Measurements from ENCODE around the gene CFHR2.
A peak's percentile ranks its signal among the peaks of the same experiment; 100 is the strongest.
"Not testable (repeated sequence)": the region's sequence is repeated elsewhere in the genome, so short reads cannot be mapped to it uniquely, and the experiment has no call there.

The CFHR2 gene

DNA sequence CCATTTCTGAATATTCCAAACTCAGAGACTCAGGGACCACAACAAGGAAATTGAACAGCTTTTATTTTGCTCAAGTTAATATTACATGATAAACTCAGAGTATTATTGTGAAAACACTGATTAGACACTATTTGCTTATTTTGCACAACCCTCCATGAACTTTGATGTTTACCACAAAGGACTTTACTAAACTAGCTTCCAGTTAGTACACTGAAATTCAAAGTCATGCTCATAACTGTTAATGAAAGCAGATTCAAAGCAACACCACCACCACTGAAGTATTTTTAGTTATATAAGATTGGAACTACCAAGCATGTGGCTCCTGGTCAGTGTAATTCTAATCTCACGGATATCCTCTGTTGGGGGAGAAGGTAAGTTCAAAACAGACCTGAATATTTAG lies at the start of gene CFHR2:
TSS of gene CFHR2 (plus strand) at position 171 of the 400 bp plus-strand sequence. CDS start at position 314, 143 bp downstream.
- H3K4me3 Mint-ChIP-seq; H3K27me3 Mint-ChIP-seq (ENCODE audit: low read depth); H3K36me3 Mint-ChIP-seq (ENCODE audit: low read depth); H3K9me3 Mint-ChIP-seq; H3K27ac Mint-ChIP-seq; H3K4me1 Mint-ChIP-seq: not testable (repeated sequence)

DNA sequence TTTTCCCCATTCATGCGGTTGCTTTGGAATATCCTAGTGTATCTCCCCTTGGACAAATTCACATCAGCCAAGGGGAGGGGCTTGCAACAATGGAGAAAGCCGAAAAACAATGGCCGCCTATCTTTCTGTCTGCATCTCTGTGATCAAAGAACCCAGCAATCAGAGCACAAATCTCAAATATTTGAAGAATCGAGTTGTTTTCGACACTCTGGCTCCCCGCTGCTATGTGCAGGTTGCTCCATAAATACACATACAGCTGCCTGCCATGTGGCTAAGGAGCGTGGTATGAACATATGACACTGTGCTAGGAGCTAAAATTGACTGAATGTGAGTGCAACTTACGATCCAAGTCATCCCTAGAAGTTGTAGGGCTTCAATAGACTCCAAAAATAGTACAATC lies 47.2 kb upstream of the CFHR2 start:
- H3K4me1 Mint-ChIP-seq: no peaks in the 10 kb centered on the region
- no peak overlapping the region for H3K4me3 Mint-ChIP-seq
- H3K27ac Mint-ChIP-seq: no peak overlapping the region
- H3K36me3 Mint-ChIP-seq (ENCODE audit: low read depth): no peaks in the 10 kb centered on the region
- no peaks in the 10 kb centered on the region for H3K9me3 Mint-ChIP-seq
- no peaks in the 10 kb centered on the region for H3K27me3 Mint-ChIP-seq (ENCODE audit: low read depth)
- TF ChIP-seq, protein P1, sequence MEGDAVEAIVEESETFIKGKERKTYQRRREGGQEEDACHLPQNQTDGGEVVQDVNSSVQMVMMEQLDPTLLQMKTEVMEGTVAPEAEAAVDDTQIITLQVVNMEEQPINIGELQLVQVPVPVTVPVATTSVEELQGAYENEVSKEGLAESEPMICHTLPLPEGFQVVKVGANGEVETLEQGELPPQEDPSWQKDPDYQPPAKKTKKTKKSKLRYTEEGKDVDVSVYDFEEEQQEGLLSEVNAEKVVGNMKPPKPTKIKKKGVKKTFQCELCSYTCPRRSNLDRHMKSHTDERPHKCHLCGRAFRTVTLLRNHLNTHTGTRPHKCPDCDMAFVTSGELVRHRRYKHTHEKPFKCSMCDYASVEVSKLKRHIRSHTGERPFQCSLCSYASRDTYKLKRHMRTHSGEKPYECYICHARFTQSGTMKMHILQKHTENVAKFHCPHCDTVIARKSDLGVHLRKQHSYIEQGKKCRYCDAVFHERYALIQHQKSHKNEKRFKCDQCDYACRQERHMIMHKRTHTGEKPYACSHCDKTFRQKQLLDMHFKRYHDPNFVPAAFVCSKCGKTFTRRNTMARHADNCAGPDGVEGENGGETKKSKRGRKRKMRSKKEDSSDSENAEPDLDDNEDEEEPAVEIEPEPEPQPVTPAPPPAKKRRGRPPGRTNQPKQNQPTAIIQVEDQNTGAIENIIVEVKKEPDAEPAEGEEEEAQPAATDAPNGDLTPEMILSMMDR (IDR thresholded peaks at IDR 0.05; ENCODE audit: unreplicated experiment in 3 of 3): no peak

DNA sequence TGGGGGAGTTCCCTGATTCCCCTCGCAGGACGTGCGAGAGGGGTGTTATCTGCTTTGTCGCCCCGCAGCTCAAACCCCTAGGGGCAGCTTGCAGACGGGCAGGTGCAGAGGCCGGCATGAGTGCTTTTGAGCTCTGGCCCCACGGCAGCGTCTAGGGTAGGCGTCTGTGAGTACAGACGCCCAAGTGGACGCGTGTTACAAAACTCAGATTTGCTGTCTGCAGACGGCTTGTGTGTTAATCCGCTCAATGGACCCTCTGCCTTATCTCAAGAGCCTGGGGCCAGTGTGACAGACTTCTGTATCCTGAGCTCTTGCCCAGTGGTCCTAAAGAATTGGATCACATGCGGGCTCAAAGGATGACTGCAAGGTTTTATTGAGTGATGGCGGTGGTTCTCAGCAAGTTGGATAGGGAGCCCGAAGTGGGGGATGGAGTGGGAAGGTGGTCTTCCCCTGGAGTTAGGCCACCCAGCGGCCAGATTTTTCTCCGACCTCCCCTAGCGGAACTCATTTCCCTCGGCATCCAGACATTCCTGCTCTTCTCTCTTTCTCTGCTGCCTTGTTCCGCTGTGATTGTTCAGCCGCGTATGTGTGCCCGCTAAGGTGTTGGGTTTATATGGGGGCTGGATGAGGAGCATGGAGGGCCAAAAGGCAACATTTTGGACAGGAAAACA lies 46.2 kb upstream of the CFHR2 start:
- Mint-ChIP-seq H3K9me3 (no peaks in the 10 kb centered on the region), H3K36me3 (ENCODE audit: low read depth) (no peaks in the 10 kb centered on the region), H3K27ac (no peak overlapping the region), H3K27me3 (ENCODE audit: low read depth) (no peaks in the 10 kb centered on the region), H3K4me3 (no peak overlapping the region), H3K4me1 (no peaks in the 10 kb centered on the region)
- TF ChIP-seq, protein P1 (IDR thresholded peaks at IDR 0.05; ENCODE audit: unreplicated experiment in 3 of 3): no peak

- H3K27me3 Mint-ChIP-seq (ENCODE audit: low read depth): no peaks in the 10 kb centered on the region
- no peaks in the 10 kb centered on the region for H3K36me3 Mint-ChIP-seq (ENCODE audit: low read depth)
- H3K4me1 Mint-ChIP-seq: no peaks in the 10 kb centered on the region
- H3K4me3 Mint-ChIP-seq: no peak overlapping the region
- H3K9me3 Mint-ChIP-seq: no peaks in the 10 kb centered on the region
- no peak overlapping the region for H3K27ac Mint-ChIP-seq
- TF ChIP-seq, protein P1 (IDR thresholded peaks at IDR 0.05; ENCODE audit: unreplicated experiment in 3 of 3): peak in 1 of 3 experiments; percentile 15
Observed at GRCh38 chr1:196902344-196902743, 41.2 kb upstream of the CFHR2 start.

GRCh38 chr1:196910215-196910614 lies 33.3 kb upstream of the CFHR2 start:
- no peaks in the 10 kb centered on the region for H3K27me3 Mint-ChIP-seq (ENCODE audit: low read depth)
- TF ChIP-seq, protein P1 (IDR thresholded peaks at IDR 0.05; ENCODE audit: unreplicated experiment in 3 of 3): no peak
- H3K9me3 Mint-ChIP-seq: no peaks in the 10 kb centered on the region
- H3K4me1 Mint-ChIP-seq: no peaks in the 10 kb centered on the region
- H3K36me3 Mint-ChIP-seq (ENCODE audit: low read depth): no peaks in the 10 kb centered on the region
- H3K27ac Mint-ChIP-seq: no peak overlapping the region
- H3K4me3 Mint-ChIP-seq: no peak overlapping the region

DNA sequence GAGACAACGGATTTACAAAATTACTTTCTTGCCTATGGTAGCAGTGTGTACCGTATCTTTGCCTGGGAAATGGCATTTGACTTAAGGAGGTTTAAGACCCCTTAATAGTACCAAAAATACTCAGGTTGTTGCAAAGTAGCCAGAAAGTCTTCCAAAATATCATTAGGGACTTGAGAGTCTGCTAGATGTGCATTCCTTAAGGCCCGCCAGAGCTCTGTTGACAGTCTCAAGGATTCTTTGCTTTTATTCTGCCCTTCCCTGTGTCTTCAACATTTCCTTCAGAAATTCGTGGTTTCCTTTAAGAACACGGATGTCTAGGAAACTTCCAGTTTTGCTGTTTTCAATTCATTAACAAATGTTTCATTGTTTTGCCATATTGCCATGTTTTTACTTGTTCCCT lies 31.3 kb upstream of the CFHR2 start:
- H3K36me3 Mint-ChIP-seq (ENCODE audit: low read depth); H3K9me3 Mint-ChIP-seq; H3K4me3 Mint-ChIP-seq; H3K27ac Mint-ChIP-seq; H3K4me1 Mint-ChIP-seq; H3K27me3 Mint-ChIP-seq (ENCODE audit: low read depth): not testable (repeated sequence)

- not testable (repeated sequence) for H3K27ac Mint-ChIP-seq; H3K27me3 Mint-ChIP-seq (ENCODE audit: low read depth); H3K4me3 Mint-ChIP-seq; H3K36me3 Mint-ChIP-seq (ENCODE audit: low read depth); H3K9me3 Mint-ChIP-seq; H3K4me1 Mint-ChIP-seq
Observed at GRCh38 chr1:196926839-196927238, 16.7 kb upstream of the CFHR2 start.

- not testable (repeated sequence) for H3K36me3 Mint-ChIP-seq (ENCODE audit: low read depth); H3K27ac Mint-ChIP-seq; H3K4me3 Mint-ChIP-seq; H3K4me1 Mint-ChIP-seq; H3K27me3 Mint-ChIP-seq (ENCODE audit: low read depth); H3K9me3 Mint-ChIP-seq
Observed at GRCh38 chr1:196932853-196933252, 10.7 kb upstream of the CFHR2 start.

All from nephron (organoid).